HT-29 (cell line): ENCODE results near the gene CACNA1S. TPM values are rescaled to one million over a fixed set of nuclear protein-coding genes. Genes with fewer than 3 reads are reported as not detected.

Experiments used
- DNase-seq: peaks from one replicate; pipeline ENCODE4 v3.0.0-alpha.2; 2015; ENCODE audit warnings: low spot score
- total RNA-seq: library from RNA; depleted of rRNA; stranded (reverse); fragments of >200 nt; shearing (Covaris generic); gene quantifications from 2 replicates; pipeline ENCODE4 v1.2.3, GENCODE V29; 2014

CACNA1S gene
- total RNA-seq, 1 experiment from 2014 or later: not detected

- no peak for DNase-seq
Observed at GRCh38 chr1:201063145-201063544, 49.1 kb downstream of the CACNA1S start.

- no peak for DNase-seq
Observed at GRCh38 chr1:201062511-201063091, 49.6 kb downstream of the CACNA1S start.

- DNase-seq: no peak
Observed at GRCh38 chr1:201061886-201062285, 50.3 kb downstream of the CACNA1S start.

GRCh38 chr1:201061049-201061448, 51.2 kb downstream of the CACNA1S start:
- DNase-seq: no peak

- no peak for DNase-seq
Observed at GRCh38 chr1:201060586-201060985, 51.6 kb downstream of the CACNA1S start.

GRCh38 chr1:201059871-201060555, 52.2 kb downstream of the CACNA1S start:
- no peak for DNase-seq

- DNase-seq: no peak
Observed at GRCh38 chr1:201059401-201059800, 52.8 kb downstream of the CACNA1S start.

GRCh38 chr1:201054091-201054543, 58.1 kb downstream of the CACNA1S start:
- no peak for DNase-seq

- DNase-seq: no peak
Observed at GRCh38 chr1:201053155-201053860, 58.9 kb downstream of the CACNA1S start.

GRCh38 chr1:201051399-201051798, 60.8 kb downstream of the CACNA1S start:
- no peak for DNase-seq

GRCh38 chr1:201050515-201051277, 61.5 kb downstream of the CACNA1S start:
- no peak for DNase-seq

GRCh38 chr1:201049248-201049831, 62.9 kb downstream of the CACNA1S start:
- no peak for DNase-seq

- no peak for DNase-seq
Observed at GRCh38 chr1:201048521-201048920, 63.7 kb downstream of the CACNA1S start.

- DNase-seq: no peak
Observed at GRCh38 chr1:201044119-201044518, 68.1 kb downstream of the CACNA1S start.

- peak; percentile 82 for DNase-seq
Observed at GRCh38 chr1:201042779-201043461, 69.3 kb downstream of the CACNA1S start.

GRCh38 chr1:201041011-201041410, 71.2 kb downstream of the CACNA1S start:
- no peak for DNase-seq

- no peak for DNase-seq
Observed at GRCh38 chr1:201039876-201040275, 72.3 kb downstream of the CACNA1S start.

- no peak for DNase-seq
Observed at GRCh38 chr1:201039418-201039817, 72.8 kb downstream of the CACNA1S start.

- DNase-seq: no peak
Observed at GRCh38 chr1:201038186-201038876, 73.9 kb downstream of the CACNA1S start.

- no peak for DNase-seq
Observed at GRCh38 chr1:201036188-201036842, 75.9 kb downstream of the CACNA1S start.
